Measurements from ENCODE around the gene C16orf92. TPM values are rescaled to one million over a fixed set of nuclear protein-coding genes. Genes with fewer than 3 reads are reported as not detected.

The C16orf92 gene
- total and polyA plus RNA-seq, 2 donors (not counting 3 experiments of a cell fraction or from before 2014, with no cell fraction given): not detected

DNA sequence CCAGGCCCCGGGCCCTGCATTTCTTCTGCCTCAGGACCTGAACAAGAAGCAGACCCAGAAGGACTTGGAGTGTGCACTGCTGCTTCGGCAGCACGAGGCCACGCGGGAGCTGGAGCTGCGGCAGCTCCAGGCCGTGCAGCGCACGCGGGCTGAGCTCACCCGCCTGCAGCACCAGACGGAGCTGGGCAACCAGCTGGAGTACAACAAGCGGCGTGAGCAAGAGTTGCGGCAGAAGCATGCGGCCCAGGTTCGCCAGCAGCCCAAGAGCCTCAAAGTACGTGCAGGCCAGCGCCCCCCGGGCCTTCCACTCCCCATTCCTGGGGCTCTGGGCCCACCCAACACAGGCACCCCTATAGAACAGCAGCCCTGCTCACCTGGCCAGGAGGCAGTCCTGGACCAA lies 36.8 kb upstream of the C16orf92 start:
- H2AFZ ChIP-seq (ENCODE audit: low read depth, low read length): no peak overlapping the region
- POLR2A ChIA-PET: interaction anchor here (1.1 to 1.2 kb wide), 2 partner anchors 9 to 13 kb away, joined by 3 read pairs; partner anchors contain the start of gene HIRIP3

GRCh38 chr16:29986931-29987330 lies 36.1 kb upstream of the C16orf92 start:
- H3K36me3 ChIP-seq (ENCODE audit: control insufficient read depth in 2 of 2, extremely low read depth in 1 of 2, insufficient read depth in 2 of 2, low read length in 2 of 2): peaks cover 37 to 89% of the 10 kb centered on the region in 2 experiments

More for the DNA sequence above, 36.8 kb upstream of the C16orf92 start:
- TF ChIP-seq MYC (IDR thresholded peaks at IDR 0.05; ENCODE audit: low read depth, low read length): no peak
- no peak for TF ChIP-seq EZH2 (IDR thresholded peaks at IDR 0.05; ENCODE audit: borderline replicate concordance, low read depth, low read length, severe bottlenecking)
- no peak for TF ChIP-seq JUN (IDR thresholded peaks at IDR 0.05; ENCODE audit: borderline replicate concordance, insufficient read depth, insufficient read length, low read depth)
- TF ChIP-seq, protein P1, sequence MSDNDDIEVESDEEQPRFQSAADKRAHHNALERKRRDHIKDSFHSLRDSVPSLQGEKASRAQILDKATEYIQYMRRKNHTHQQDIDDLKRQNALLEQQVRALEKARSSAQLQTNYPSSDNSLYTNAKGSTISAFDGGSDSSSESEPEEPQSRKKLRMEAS (IDR thresholded peaks at IDR 0.05; ENCODE audit: insufficient read depth, insufficient read length): no peak
- no peak for TF ChIP-seq POLR2A (IDR thresholded peaks at IDR 0.05; ENCODE audit: low read depth, low read length)
- H3K9ac ChIP-seq (replicated peaks; ENCODE audit: extremely low read depth, insufficient read depth, low read length): no peak overlapping the region
- no peak overlapping the region for H3K27ac ChIP-seq (ENCODE audit: insufficient read depth, low read depth, low read length)
- CTCF ChIA-PET: interaction anchor here (1.3 to 2.1 kb wide), 3 partner anchors 20 to 179 kb away, joined by 3 to 6 read pairs (median 3); no protein-coding TSS in a partner anchor
- H3K4me3 ChIP-seq (replicated peaks in 1 of 3; ENCODE audit: insufficient read depth in 1 of 3, low read depth in 1 of 3, low read length in 3 of 3): no peak overlapping the region
- intact Hi-C loops (cut with micrococcal nuclease): no loop called here
- no peaks in the 10 kb centered on the region for H3K9me3 ChIP-seq (replicated peaks; ENCODE audit: control insufficient read depth, insufficient read depth, low read length)
- no peaks in the 10 kb centered on the region for H3K27me3 ChIP-seq (ENCODE audit: control insufficient read depth in 2 of 2, insufficient read depth in 2 of 2, low read length in 2 of 2)
- dilution Hi-C loops (cut with MboI; ENCODE audit: extremely low pct_ligation_motif_present, low sequenced_read_pairs): no loop called here
- H3K9me1 ChIP-seq (replicated peaks; ENCODE audit: control insufficient read depth, extremely low read depth, insufficient read depth, low read length): no peaks in the 10 kb centered on the region
- BruUV-seq (replicated peaks): no TSS peak
- H4K20me1 ChIP-seq (replicated peaks; ENCODE audit: control insufficient read depth, extremely low read depth, insufficient read depth, low read length): no peaks in the 10 kb centered on the region
- no peaks in the 10 kb centered on the region for H3K4me1 ChIP-seq (ENCODE audit: control insufficient read depth, extremely low read depth, insufficient read depth, low read length)
- H3K4me2 ChIP-seq (ENCODE audit: insufficient read depth, low read length): no peak overlapping the region
- DNase-seq (ENCODE audit: low read depth, low spot score): no peak
- H3K36me3 ChIP-seq (ENCODE audit: control insufficient read depth in 2 of 2, extremely low read depth in 1 of 2, insufficient read depth in 2 of 2, low read length in 2 of 2): peaks cover 41 to 92% of the 10 kb centered on the region in 2 experiments
- peaks cover 2% of the 10 kb centered on the region for H3K79me2 ChIP-seq (ENCODE audit: control insufficient read depth, insufficient read depth, low read length)
- no peak for FAIRE-seq

More at GRCh38 chr16:29986931-29987330, 36.1 kb upstream of the C16orf92 start:
- Histone ChIP-seq H3K9me3 (replicated peaks; ENCODE audit: control insufficient read depth, insufficient read depth, low read length) (no peaks in the 10 kb centered on the region), H3K4me3 (replicated peaks in 1 of 3; ENCODE audit: insufficient read depth in 1 of 3, low read depth in 1 of 3, low read length in 3 of 3) (no peak overlapping the region), H3K4me2 (ENCODE audit: insufficient read depth, low read length) (no peak overlapping the region), H3K9me1 (replicated peaks; ENCODE audit: control insufficient read depth, extremely low read depth, insufficient read depth, low read length) (no peaks in the 10 kb centered on the region), H3K79me2 (ENCODE audit: control insufficient read depth, insufficient read depth, low read length) (no peaks in the 10 kb centered on the region), H3K27me3 (ENCODE audit: control insufficient read depth in 2 of 2, insufficient read depth in 2 of 2, low read length in 2 of 2) (no peaks in the 10 kb centered on the region), H3K27ac (ENCODE audit: insufficient read depth, low read depth, low read length) (no peak overlapping the region), H3K9ac (replicated peaks; ENCODE audit: extremely low read depth, insufficient read depth, low read length) (no peak overlapping the region), H4K20me1 (replicated peaks; ENCODE audit: control insufficient read depth, extremely low read depth, insufficient read depth, low read length) (no peaks in the 10 kb centered on the region), H2AFZ (ENCODE audit: low read depth, low read length) (no peak overlapping the region), H3K4me1 (ENCODE audit: control insufficient read depth, extremely low read depth, insufficient read depth, low read length) (no peaks in the 10 kb centered on the region)
- FAIRE-seq (no peak), DNase-seq (ENCODE audit: low read depth, low spot score) (no peak)
- dilution Hi-C loops (cut with MboI; ENCODE audit: extremely low pct_ligation_motif_present, low sequenced_read_pairs): no loop called here
- ChIA-PET CTCF (no interaction called here), POLR2A (interaction anchor here (1.1 kb wide), 1 partner anchor 14 kb away, joined by 3 read pairs; the partner anchor contains the start of gene TAOK2)
- no peak for TF ChIP-seq POLR2AphosphoS5 (IDR thresholded peaks at IDR 0.05; ENCODE audit: insufficient read depth, low read depth, low read length)
- TF ChIP-seq FOS (IDR thresholded peaks at IDR 0.05; ENCODE audit: borderline replicate concordance, insufficient read depth, low read length): no peak
- TF ChIP-seq MYC (IDR thresholded peaks at IDR 0.05; ENCODE audit: low read depth, low read length): no peak
- TF ChIP-seq EZH2 (IDR thresholded peaks at IDR 0.05; ENCODE audit: borderline replicate concordance, low read depth, low read length, severe bottlenecking): no peak
- no peak for TF ChIP-seq POLR2A (IDR thresholded peaks at IDR 0.05; ENCODE audit: low read depth, low read length)
- TF ChIP-seq, protein P2, sequence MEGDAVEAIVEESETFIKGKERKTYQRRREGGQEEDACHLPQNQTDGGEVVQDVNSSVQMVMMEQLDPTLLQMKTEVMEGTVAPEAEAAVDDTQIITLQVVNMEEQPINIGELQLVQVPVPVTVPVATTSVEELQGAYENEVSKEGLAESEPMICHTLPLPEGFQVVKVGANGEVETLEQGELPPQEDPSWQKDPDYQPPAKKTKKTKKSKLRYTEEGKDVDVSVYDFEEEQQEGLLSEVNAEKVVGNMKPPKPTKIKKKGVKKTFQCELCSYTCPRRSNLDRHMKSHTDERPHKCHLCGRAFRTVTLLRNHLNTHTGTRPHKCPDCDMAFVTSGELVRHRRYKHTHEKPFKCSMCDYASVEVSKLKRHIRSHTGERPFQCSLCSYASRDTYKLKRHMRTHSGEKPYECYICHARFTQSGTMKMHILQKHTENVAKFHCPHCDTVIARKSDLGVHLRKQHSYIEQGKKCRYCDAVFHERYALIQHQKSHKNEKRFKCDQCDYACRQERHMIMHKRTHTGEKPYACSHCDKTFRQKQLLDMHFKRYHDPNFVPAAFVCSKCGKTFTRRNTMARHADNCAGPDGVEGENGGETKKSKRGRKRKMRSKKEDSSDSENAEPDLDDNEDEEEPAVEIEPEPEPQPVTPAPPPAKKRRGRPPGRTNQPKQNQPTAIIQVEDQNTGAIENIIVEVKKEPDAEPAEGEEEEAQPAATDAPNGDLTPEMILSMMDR (IDR thresholded peaks at IDR 0.05; ENCODE audit: extremely low read depth in 1 of 2, insufficient read depth in 1 of 2, low read depth in 1 of 2, low read length in 2 of 2): no peak
- TF ChIP-seq, protein P1 (IDR thresholded peaks at IDR 0.05; ENCODE audit: insufficient read depth, insufficient read length): no peak
- no peak for TF ChIP-seq JUN (IDR thresholded peaks at IDR 0.05; ENCODE audit: borderline replicate concordance, insufficient read depth, insufficient read length, low read depth)
- TF ChIP-seq GATA2 (IDR thresholded peaks at IDR 0.05; ENCODE audit: insufficient read depth, insufficient read length, low read depth, low read length): no peak
- no TSS peak for BruUV-seq (replicated peaks)
- intact Hi-C loops (cut with micrococcal nuclease): no loop called here

All from endothelial cell of umbilical vein (primary cell).